GM12891 (cell line): Measurements from ENCODE around the gene TTC39B.

Experiments
- DNase-seq: peaks from one replicate; pipeline ENCODE4 v3.0.0; 2011; ENCODE audit warnings: low spot score; ENCODE audit not compliant: insufficient read length
- FAIRE-seq: peaks from 2 replicates; lab custom pipeline; 2011; peaks lifted over from hg19 to GRCh38; lab: Jason Lieb, UNC
- PAX5 ChIP-seq: IDR thresholded peaks from 2 replicates; pipeline ENCODE4 v1.6.1; 2011; ENCODE audit warnings: low read length, moderate library complexity, mild to moderate bottlenecking; ENCODE audit not compliant: insufficient read depth, severe bottlenecking
- POLR2A ChIP-seq: IDR thresholded peaks from 2 replicates; pipeline ENCODE4 v1.6.1; 2011; ENCODE audit warnings: low read depth, low read length, control low read depth
- POLR2AphosphoS5 ChIP-seq: IDR thresholded peaks from 2 replicates; pipeline ENCODE4 v1.6.1; 2011; ENCODE audit warnings: low read depth, low read length, control low read depth
- POU2F2 ChIP-seq: IDR thresholded peaks from 2 replicates; pipeline ENCODE4 v1.6.1; 2011; ENCODE audit warnings: low read depth, mild to moderate bottlenecking, control low read depth, low read length, moderate library complexity
- SPI1 ChIP-seq: IDR thresholded peaks from 2 replicates; pipeline ENCODE4 v1.6.1; 2011; ENCODE audit warnings: low read depth, low read length, control low read depth
- TAF1 ChIP-seq: IDR thresholded peaks from 2 replicates; pipeline ENCODE4 v1.6.1; 2011; ENCODE audit warnings: low read depth, low read length, control low read depth

The TTC39B gene

DNA sequence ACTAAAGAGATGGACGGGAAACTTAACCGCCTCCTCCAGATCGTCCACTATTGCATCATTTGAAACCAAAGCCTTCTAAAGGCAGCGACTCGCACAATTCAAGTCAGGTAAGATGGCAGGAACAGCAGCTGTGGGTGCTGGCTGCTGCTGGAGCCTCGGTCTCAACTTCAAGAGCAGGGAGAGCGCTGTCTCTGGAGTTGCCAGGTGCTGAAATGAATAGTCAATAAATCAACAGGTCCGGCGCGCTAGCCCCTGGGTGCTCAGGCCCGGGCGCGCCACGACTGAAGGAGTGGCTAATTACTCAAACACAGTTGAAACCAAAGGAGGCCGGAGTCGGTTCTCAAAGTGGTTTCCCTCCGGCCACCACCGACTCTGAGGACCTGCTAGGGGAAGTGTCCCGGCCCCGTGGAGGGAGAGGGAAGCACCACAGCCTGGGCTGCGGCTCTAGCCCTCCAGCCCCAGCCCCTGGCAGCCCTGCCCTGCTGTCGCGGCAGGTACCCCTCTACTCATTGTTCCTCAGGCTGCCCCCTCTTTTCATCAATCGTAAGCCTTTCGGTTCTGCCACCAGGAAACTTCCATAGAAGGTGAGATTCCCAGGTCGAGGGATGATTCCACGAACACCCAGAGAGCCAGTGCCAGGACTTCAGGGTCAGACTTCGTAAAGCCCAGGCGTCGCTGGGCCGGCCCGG is 804 bp downstream of the TTC39B start:
- peak; percentile 51 for FAIRE-seq
- DNase-seq, result no peak
- TF ChIP-seq TAF1 (no peak), PAX5 (no peak), POLR2AphosphoS5 (no peak)

DNA sequence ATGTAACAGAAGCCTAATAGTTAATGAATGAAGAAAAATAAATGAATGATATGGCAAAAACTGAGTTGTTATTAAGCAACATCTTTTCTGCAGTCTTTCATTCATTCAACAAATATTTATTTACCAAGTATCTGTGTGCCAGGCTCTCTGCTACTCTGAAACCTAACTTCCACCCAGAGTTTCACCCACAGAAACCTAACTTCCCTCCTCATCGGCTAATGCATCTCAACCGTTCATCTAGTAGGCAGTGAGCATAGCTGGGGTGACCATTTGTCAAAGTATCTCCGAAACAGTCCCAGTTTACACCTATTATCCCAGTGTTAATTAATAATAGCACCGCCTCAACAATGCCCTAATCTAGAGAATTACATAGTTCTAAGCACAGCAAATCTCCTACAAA is 1.5 kb downstream of the TTC39B start:
- FAIRE-seq (no peak), DNase-seq (no peak)
- no peak for TF ChIP-seq POLR2A
- no peak for TF ChIP-seq POU2F2
- TF ChIP-seq SPI1, result no peak
- TF ChIP-seq PAX5, result no peak
- TF ChIP-seq POLR2AphosphoS5, result no peak
- TF ChIP-seq TAF1, result no peak

DNA sequence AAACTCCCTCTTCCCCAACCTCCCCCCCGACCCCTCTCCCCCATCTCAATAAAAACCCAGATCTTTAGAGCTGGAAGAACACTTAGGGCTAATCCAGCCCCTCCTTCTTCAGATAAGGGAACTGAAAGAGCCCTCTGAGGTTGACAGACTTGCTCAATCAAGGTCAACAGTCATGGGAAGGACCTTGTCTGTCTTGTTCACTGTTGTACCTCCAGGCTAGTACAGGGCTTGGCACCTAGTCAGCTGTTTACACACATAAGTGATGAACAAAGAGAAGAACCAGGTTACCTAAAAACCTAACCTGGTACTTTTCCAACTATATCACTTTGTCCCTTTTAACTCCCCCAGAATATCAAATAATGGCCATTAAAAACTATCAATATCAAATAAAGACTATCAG is 2.4 kb downstream of the TTC39B start:
- FAIRE-seq, result peak; percentile 74
- TF ChIP-seq PAX5 (no peak), SPI1 (peak; percentile 93)
- DNase-seq, result no peak

DNA sequence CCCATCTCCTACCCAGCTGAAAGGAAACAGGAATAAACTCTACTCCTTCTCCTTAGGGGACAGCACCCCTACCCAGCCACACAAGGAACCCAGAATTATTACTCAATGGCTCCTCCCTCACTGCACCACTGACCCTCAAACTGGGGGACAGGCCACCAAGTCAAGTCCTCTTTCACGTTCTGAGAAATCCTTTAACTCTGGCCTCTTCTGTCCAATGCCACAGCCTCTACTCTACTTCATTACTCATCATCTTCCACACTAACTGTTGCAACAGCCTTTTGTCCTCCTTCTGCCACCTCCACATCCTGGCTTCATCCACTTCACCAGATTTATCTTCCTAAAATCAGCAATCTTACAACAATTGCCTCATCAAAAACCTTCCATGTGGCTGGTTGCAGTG is 6.8 kb downstream of the TTC39B start:
- TF ChIP-seq POLR2AphosphoS5 (no peak), SPI1 (no peak), POLR2A (no peak), POU2F2 (no peak), TAF1 (no peak), PAX5 (no peak)
- no peak for DNase-seq
- no peak for FAIRE-seq

DNA sequence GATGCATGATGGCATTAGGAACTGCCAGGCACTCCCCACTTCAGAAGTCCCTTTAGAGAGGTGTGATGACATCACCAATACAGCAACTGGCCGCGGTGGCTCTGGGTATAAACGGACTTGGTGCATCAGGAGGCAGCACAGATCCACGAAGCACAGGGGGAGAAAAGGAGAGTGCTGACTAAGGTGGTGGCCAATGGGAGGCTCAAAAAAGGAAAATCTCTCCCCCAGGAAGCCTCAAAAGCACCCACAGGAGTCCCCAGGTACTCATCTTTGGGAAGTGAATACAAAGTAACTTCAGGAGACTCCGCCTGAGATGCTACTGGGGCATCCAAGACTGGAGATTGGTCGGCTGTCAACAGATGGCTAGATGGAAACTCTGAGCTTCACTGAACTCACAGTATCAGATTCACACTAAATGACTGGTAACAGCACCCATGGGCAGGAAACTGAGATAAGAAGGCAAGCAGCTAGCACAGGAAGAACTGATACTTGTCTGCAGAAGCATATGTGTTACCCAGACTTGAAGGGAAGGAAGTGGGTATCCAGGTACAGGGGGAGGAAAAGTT is 7.6 kb downstream of the TTC39B start:
- DNase-seq (no peak), FAIRE-seq (peak; percentile 94)
- TF ChIP-seq POLR2A (no peak), SPI1 (peak; percentile 67), POLR2AphosphoS5 (no peak), POU2F2 (no peak), TAF1 (no peak), PAX5 (no peak)

DNA sequence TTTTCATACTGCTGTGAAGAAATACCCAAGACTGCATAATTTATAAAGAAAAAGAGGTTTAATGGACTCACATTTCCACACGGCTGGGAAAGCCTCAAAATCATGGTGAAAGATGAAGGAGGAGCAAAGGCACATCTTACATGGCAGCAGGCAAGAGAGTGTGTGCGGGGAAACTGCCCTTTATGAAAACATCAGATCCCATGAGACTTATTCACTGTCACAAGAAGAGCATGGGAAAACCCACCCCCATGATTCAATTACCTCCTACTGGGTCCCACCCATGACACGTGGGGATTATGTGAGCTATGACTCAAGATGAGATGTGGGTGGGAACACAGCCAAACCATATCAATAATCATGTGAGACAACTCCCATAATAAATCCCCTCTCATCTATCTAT is 8.7 kb downstream of the TTC39B start:
- DNase-seq, result no peak
- FAIRE-seq, result no peak
- TF ChIP-seq POLR2AphosphoS5, result no peak
- no peak for TF ChIP-seq TAF1
- TF ChIP-seq PAX5, result no peak
- TF ChIP-seq SPI1, result no peak
- TF ChIP-seq POLR2A, result no peak
- no peak for TF ChIP-seq POU2F2

DNA sequence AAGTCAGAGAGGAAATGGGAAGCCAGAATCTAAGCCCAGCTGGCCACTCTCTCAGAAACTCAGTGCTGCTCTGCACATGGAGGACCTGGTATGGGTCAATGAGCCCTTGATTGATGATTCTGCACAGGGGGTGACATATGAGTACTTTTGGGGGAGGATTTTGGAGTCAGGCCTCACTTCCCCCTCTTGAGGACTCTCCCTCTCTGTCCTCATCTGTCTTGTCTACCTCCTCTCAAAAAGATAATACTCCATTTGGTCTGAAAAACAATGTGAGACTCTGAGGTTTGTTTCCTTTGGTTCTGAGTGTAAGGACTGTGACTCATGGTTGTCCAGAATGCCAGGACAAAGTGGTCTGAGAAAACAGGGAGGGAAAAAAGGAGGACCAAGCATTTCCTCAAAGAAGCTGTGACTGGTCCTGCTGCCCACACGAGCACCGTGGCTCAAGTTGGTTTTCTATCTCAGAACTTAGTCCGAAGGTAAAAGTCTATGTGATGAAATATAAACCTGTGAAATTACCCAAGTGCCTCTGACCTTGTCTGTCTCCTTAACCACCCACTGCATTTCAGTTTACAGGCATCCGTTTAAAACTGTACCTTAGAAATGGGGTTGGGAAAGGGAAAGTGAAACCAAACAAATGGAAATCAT is 11.1 kb downstream of the TTC39B start:
- TF ChIP-seq PAX5 (no peak), SPI1 (peak; percentile 61)
- no peak for DNase-seq
- peak; percentile 35 for FAIRE-seq

DNA sequence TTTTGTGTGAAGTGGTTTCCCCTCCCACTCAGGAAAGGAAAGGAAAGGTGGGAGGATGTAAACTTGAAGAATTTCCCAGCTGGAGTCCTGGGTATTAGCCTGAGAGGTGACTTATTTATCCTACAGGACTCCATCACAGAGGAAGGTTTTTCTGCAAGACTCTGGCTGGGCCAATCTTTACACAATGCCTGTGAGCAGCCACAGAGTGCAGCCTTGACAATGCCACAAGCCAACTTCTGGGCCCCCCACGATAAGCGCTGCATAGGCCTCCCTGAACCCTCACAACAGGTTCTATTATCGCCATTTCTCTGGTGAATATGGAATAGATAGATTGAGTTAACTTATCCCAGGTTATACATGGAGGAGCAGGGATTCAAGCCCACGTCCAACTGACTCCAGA is 12.4 kb downstream of the TTC39B start:
- no peak for FAIRE-seq
- DNase-seq, result no peak
- TF ChIP-seq POU2F2, result no peak
- no peak for TF ChIP-seq POLR2A
- no peak for TF ChIP-seq PAX5
- TF ChIP-seq TAF1, result no peak
- no peak for TF ChIP-seq POLR2AphosphoS5
- TF ChIP-seq SPI1, result no peak

DNA sequence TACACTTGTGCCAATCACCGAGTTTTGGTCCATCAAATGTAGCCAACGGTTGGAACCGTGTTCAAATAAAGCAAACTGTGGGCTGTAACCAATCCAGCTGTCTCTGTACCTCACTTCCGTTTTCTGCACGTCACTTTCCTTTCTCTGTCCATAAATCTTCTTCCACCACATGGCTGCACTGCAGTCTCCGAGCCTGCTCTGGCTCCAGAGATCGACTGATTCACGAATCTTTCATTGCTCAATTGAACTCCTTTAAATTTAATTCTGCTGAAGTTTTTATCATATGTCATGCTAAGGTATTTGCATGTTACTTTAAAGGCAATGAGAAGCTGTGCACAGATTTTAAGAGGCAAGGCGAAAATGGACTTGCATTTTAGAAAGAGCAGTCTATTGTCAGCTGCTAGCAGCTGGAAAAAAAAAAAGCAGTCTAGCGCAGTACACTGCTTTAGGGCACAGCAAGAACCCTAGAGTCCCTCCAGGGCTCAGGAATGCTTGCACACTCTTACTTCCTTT is 13.2 kb downstream of the TTC39B start:
- FAIRE-seq, result no peak
- no peak for DNase-seq

DNA sequence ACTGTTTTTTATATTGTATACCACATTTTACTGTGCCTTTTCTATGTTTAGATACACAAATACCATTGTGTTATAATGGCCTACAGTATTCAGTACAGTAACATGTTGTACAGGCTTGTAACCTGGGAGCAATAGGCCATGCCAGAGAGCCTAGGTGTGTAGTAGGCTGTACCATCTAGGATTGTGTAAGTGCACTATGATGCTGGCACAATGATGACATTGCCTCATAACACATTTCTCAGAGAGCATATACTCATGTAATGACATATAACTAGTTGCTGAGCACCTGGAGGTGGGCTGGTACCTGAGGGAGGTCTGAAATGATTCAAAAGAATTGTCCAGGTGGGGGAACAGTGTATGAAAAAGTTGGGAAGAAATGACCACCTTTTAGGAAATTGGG is 13.9 kb downstream of the TTC39B start:
- TF ChIP-seq POLR2AphosphoS5 (no peak), SPI1 (no peak), PAX5 (no peak), POLR2A (no peak), TAF1 (no peak), POU2F2 (no peak)
- DNase-seq, result no peak
- FAIRE-seq, result no peak

More for the DNA sequence above, 13.2 kb downstream of the TTC39B start:
- no peak for TF ChIP-seq POU2F2
- no peak for TF ChIP-seq POLR2AphosphoS5
- TF ChIP-seq POLR2A, result no peak
- no peak for TF ChIP-seq PAX5
- TF ChIP-seq SPI1, result no peak
- TF ChIP-seq TAF1, result no peak
